Measurements from ENCODE around the gene ZNF480. TPM values are rescaled to one million over a fixed set of nuclear protein-coding genes. Genes with fewer than 3 reads are reported as not detected.

Gene ZNF480
- total and polyA plus RNA-seq, 2 of the 13 experiments (the other 11 are each of a cell fraction or from before 2014, with no cell fraction given): 2.1 to 9.6 TPM

DNA sequence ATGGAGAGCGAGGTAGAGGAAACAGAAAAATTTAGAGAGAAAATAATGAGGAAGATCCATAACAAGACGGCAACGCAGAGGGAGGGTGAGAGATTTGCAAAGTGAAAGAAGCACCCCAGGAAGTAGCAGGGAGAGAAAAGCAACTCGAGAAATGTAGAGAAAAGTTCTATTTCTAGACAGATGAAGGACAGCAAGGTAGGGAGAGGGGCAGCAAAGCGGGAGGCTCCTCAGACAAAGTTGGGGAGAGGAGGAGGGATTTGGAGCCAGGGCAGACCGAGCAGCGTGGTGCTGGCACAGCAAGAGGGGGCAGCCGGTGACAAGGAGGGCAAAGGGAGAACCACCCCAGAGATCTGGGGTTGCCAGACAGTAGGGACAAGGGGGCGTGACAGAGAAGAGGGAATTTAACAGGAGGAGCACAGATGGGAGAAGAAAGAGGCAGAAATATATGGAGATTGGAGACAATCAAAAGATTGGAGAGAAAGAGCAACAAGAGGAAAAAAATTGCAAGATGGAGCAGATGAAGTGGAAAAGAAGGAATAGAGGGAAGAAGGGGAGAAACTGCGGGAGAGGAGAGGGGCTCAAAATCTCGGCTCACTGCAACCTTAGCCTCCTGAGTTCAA is 26.6 kb upstream of the ZNF480 start (continued):
- TF ChIP-seq ZNF670 (CRISPR knock-in tag; IDR thresholded peaks at IDR 0.05; ENCODE audit: borderline replicate concordance) (no peak), SIN3B (IDR thresholded peaks at IDR 0.05; ENCODE audit: low read length) (no peak), KDM6A (CRISPR knock-in tag; IDR thresholded peaks at IDR 0.05; ENCODE audit: low read depth) (no peak)

DNA sequence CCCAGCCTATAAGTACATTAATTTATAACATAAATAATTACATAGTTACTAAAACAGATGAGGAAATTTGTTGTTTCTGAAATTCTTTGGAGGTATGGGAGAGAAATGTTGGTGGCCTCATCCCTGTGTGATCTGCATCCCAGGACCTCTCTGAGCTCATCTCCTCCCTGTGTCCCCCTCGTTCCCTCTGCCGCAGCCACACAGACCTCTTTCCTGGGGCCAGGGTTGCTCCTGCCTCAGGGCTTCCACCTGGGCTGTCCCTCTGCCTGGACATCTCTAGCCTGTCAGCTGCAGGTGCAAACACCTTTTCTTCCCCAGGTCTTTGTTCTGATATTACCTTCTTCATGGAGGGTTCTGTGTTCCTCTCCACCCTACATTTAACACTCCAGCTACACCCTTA is 23.7 kb upstream of the ZNF480 start:
- WGBS (ENCODE audit: low lambda C conversion rate): 92% methylated on average over 2 of the region's 2 CpGs
- POLR2A ChIA-PET: no interaction called here
- in situ Hi-C loops (cut with HindIII; ENCODE audit: extremely low pct_ligation_motif_present, low pct_unique_long_range_greater_than_20kb): no loop called here

GRCh38 chr19:52274191-52274590 is 22.8 kb upstream of the ZNF480 start:
- WGBS (ENCODE audit: low lambda C conversion rate): 86% methylated on average over 5 of the region's 5 CpGs
- POLR2A ChIA-PET: no interaction called here
- no peak overlapping the region for H2AFZ ChIP-seq (ENCODE audit: low read length)
- DNase-seq (ENCODE audit: low spot score): no peak
- no peaks in the 10 kb centered on the region; a peak in 1 of 5 replicates for H3K27me3 ChIP-seq (ENCODE audit: control insufficient read depth in 1 of 2, insufficient read depth in 2 of 2, low read length in 2 of 2)
- no peak overlapping the region for H3K27ac ChIP-seq (ENCODE audit: extremely low read length, insufficient read depth, low read length)
- no peak for FAIRE-seq
- H3K4me2 ChIP-seq (ENCODE audit: low read depth, low read length): no peak overlapping the region
- no TSS peak for BruUV-seq (replicated peaks)
- no peak for ATAC-seq
- in situ Hi-C loops (cut with HindIII; ENCODE audit: extremely low pct_ligation_motif_present, low pct_unique_long_range_greater_than_20kb) (no loop called here), intact Hi-C loops (cut with micrococcal nuclease; ENCODE audit: unreplicated experiment) (no loop called here)
- H3K9ac ChIP-seq (ENCODE audit: insufficient read depth, low read depth, low read length): no peak overlapping the region
- H4K20me1 ChIP-seq (ENCODE audit: insufficient read depth, low read length): 0 out of 2 replicates have a peak, but pooled peaks cover 2% of the 10 kb centered on the region
- CTCF ChIA-PET (ENCODE audit: low intra/inter-chr PET ratio, low total read pairs): no interaction called here
- H3K36me3 ChIP-seq (replicated peaks in 1 of 2; ENCODE audit: control insufficient read depth in 1 of 2, insufficient read depth in 2 of 2, low read length in 2 of 2): peaks cover 0 to 6% of the 10 kb centered on the region in 2 experiments; a peak in 1 of 5 replicates
- peaks cover 63% of the 10 kb centered on the region for H3K79me2 ChIP-seq (ENCODE audit: insufficient read depth, low read length)
- H3K4me3 ChIP-seq (replicated peaks in 1 of 3; ENCODE audit: insufficient read depth in 1 of 3, low read depth in 2 of 3, low read length in 3 of 3): no peak overlapping the region
- peaks cover 16% of the 10 kb centered on the region for H3K4me1 ChIP-seq (ENCODE audit: insufficient read depth, low read length)
- H3K9me3 ChIP-seq (ENCODE audit: low read length): peaks cover 5% of the 10 kb centered on the region; the same call in 1 of the 2 replicates
- no peak for TF ChIP-seq TCF7 (IDR thresholded peaks at IDR 0.05; ENCODE audit: low read depth)
- TF ChIP-seq, protein P1, sequence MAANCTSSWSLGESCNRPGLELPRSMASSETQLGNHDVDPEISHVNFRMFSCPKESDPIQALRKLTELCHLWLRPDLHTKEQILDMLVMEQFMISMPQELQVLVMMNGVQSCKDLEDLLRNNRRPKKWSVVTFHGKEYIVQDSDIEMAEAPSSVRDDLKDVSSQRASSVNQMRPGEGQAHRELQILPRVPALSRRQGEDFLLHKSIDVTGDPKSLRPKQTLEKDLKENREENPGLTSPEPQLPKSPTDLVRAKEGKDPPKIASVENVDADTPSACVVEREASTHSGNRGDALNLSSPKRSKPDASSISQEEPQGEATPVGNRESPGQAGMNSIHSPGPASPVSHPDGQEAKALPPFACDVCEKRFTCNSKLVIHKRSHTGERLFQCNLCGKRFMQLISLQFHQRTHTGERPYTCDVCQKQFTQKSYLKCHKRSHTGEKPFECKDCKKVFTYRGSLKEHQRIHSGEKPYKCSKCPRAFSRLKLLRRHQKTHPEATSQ (CRISPR knock-in tag; IDR thresholded peaks at IDR 0.05; ENCODE audit: borderline replicate concordance): no peak
- TF ChIP-seq PITX1 (CRISPR knock-in tag; IDR thresholded peaks at IDR 0.05): no peak
- no peak for TF ChIP-seq ZNF691 (CRISPR knock-in tag; IDR thresholded peaks at IDR 0.05; ENCODE audit: borderline replicate concordance, low read depth)
- TF ChIP-seq ZNF570 (CRISPR knock-in tag; IDR thresholded peaks at IDR 0.05; ENCODE audit: borderline replicate concordance): no peak
- no peak for TF ChIP-seq SKIL (CRISPR knock-in tag; IDR thresholded peaks at IDR 0.05; ENCODE audit: borderline replicate concordance)
- TF ChIP-seq SP140L (CRISPR knock-in tag; IDR thresholded peaks at IDR 0.05; ENCODE audit: borderline replicate concordance): no peak
- no peak for TF ChIP-seq ZNF607 (CRISPR knock-in tag; IDR thresholded peaks at IDR 0.05; ENCODE audit: borderline replicate concordance)
- no peak for TF ChIP-seq TBX3 (IDR thresholded peaks at IDR 0.05; ENCODE audit: borderline replicate concordance)

More for the DNA sequence above, 23.7 kb upstream of the ZNF480 start:
- intact Hi-C loops (cut with micrococcal nuclease; ENCODE audit: unreplicated experiment): no loop called here
- ATAC-seq: no peak
- peaks cover 5% of the 10 kb centered on the region; the same call in 1 of the 2 replicates for H3K9me3 ChIP-seq (ENCODE audit: low read length)
- no peak overlapping the region for H2AFZ ChIP-seq (ENCODE audit: low read length)
- H3K9ac ChIP-seq (ENCODE audit: insufficient read depth, low read depth, low read length): no peak overlapping the region
- no peak overlapping the region for H3K4me3 ChIP-seq (replicated peaks in 1 of 3; ENCODE audit: insufficient read depth in 1 of 3, low read depth in 2 of 3, low read length in 3 of 3)
- DNase-seq (ENCODE audit: low spot score): no peak
- peaks cover 55% of the 10 kb centered on the region for H3K79me2 ChIP-seq (ENCODE audit: insufficient read depth, low read length)
- no peak for FAIRE-seq
- peaks cover 0 to 6% of the 10 kb centered on the region in 2 experiments; a peak in 1 of 5 replicates for H3K36me3 ChIP-seq (replicated peaks in 1 of 2; ENCODE audit: control insufficient read depth in 1 of 2, insufficient read depth in 2 of 2, low read length in 2 of 2)
- H3K4me1 ChIP-seq (ENCODE audit: insufficient read depth, low read length): peaks cover 16% of the 10 kb centered on the region
- no TSS peak for BruUV-seq (replicated peaks)
- no peak overlapping the region for H3K27ac ChIP-seq (ENCODE audit: extremely low read length, insufficient read depth, low read length)
- TF ChIP-seq SP2 (CRISPR knock-in tag; IDR thresholded peaks at IDR 0.05): no peak
- 0 out of 2 replicates have a peak, but pooled peaks cover 2% of the 10 kb centered on the region for H4K20me1 ChIP-seq (ENCODE audit: insufficient read depth, low read length)
- H3K4me2 ChIP-seq (ENCODE audit: low read depth, low read length): no peak overlapping the region
- no peaks in the 10 kb centered on the region; a peak in 1 of 5 replicates for H3K27me3 ChIP-seq (ENCODE audit: control insufficient read depth in 1 of 2, insufficient read depth in 2 of 2, low read length in 2 of 2)
- CTCF ChIA-PET (ENCODE audit: low intra/inter-chr PET ratio, low total read pairs): no interaction called here

All from HepG2 (cell line).